WTC11 (cell line): Measurements from ENCODE around the gene CRADD.

ENCODE experiments used
- CREB1 ChIP-seq: sonication (generic); formaldehyde crosslinking; IDR thresholded peaks from 2 replicates; pipeline ENCODE4 v1.8.0; 2023; ENCODE audit warnings: mild to moderate bottlenecking, missing genetic modification reagents
- CREM ChIP-seq: sonication (generic); formaldehyde crosslinking; IDR thresholded peaks from 2 replicates; pipeline ENCODE4 v1.8.1; 2022; ENCODE audit warnings: mild to moderate bottlenecking, missing genetic modification reagents, moderate library complexity
- TP53 ChIP-seq: sonication (generic); formaldehyde crosslinking; IDR thresholded peaks from 2 replicates; pipeline ENCODE4 v1.8.1; 2023; ENCODE audit warnings: mild to moderate bottlenecking, missing genetic modification reagents
- TF ChIP-seq, protein P1 (sequence below): sonication (generic); formaldehyde crosslinking; IDR thresholded peaks from 2 replicates; pipeline ENCODE4 v1.8.1; 2023; ENCODE audit warnings: mild to moderate bottlenecking, missing genetic modification reagents, moderate library complexity
- TF ChIP-seq, protein P2 (sequence below): fragments of 200-600 bp; IDR thresholded peaks from 2 replicates; pipeline ENCODE4 v1.8.0; 2022; ENCODE audit warnings: antibody characterized with exemption
- TF ChIP-seq, protein P3 (sequence below): sonication (generic); formaldehyde crosslinking; IDR thresholded peaks from 2 replicates; pipeline ENCODE4 v1.8.1; 2022; ENCODE audit warnings: low read depth, missing genetic modification reagents, borderline replicate concordance

DNA sequence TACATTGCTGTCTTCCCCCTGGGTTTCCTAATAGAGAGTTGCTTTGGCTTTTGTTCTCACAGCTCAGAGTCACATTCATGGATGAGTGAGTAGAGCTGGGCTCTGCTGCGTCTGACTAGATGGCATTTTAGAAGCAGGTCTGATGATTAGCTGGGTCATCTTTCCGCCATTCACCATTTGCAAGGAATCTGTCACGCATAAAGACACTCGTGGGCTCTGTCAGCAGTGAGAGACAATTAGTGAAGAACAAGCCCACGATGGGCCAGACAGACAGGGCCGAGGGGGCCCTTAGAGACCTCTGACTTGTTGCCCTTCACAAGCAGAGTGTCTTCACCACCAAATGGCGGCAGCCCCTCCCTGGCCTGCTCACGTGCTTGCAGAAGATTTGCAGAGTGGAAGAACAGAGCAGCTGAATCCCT lies 175.0 kb downstream of the CRADD start:
- TF ChIP-seq, protein P1, sequence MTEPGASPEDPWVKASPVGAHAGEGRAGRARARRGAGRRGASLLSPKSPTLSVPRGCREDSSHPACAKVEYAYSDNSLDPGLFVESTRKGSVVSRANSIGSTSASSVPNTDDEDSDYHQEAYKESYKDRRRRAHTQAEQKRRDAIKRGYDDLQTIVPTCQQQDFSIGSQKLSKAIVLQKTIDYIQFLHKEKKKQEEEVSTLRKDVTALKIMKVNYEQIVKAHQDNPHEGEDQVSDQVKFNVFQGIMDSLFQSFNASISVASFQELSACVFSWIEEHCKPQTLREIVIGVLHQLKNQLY (CRISPR knock-in tag): no peak
- TF ChIP-seq, protein P2, sequence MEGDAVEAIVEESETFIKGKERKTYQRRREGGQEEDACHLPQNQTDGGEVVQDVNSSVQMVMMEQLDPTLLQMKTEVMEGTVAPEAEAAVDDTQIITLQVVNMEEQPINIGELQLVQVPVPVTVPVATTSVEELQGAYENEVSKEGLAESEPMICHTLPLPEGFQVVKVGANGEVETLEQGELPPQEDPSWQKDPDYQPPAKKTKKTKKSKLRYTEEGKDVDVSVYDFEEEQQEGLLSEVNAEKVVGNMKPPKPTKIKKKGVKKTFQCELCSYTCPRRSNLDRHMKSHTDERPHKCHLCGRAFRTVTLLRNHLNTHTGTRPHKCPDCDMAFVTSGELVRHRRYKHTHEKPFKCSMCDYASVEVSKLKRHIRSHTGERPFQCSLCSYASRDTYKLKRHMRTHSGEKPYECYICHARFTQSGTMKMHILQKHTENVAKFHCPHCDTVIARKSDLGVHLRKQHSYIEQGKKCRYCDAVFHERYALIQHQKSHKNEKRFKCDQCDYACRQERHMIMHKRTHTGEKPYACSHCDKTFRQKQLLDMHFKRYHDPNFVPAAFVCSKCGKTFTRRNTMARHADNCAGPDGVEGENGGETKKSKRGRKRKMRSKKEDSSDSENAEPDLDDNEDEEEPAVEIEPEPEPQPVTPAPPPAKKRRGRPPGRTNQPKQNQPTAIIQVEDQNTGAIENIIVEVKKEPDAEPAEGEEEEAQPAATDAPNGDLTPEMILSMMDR: no peak
- TF ChIP-seq CREM (CRISPR knock-in tag): no peak
- TF ChIP-seq TP53: no peak
- no peak for TF ChIP-seq CREB1
- TF ChIP-seq, protein P3, sequence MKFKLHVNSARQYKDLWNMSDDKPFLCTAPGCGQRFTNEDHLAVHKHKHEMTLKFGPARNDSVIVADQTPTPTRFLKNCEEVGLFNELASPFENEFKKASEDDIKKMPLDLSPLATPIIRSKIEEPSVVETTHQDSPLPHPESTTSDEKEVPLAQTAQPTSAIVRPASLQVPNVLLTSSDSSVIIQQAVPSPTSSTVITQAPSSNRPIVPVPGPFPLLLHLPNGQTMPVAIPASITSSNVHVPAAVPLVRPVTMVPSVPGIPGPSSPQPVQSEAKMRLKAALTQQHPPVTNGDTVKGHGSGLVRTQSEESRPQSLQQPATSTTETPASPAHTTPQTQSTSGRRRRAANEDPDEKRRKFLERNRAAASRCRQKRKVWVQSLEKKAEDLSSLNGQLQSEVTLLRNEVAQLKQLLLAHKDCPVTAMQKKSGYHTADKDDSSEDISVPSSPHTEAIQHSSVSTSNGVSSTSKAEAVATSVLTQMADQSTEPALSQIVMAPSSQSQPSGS (CRISPR knock-in tag): no peak
